ENCODE measurements around the gene BRD3.

Gene BRD3

GRCh38 chr9:134010310-134011173 lies 57.3 kb downstream of the BRD3 start:
- DNase-seq, result no peak

DNA sequence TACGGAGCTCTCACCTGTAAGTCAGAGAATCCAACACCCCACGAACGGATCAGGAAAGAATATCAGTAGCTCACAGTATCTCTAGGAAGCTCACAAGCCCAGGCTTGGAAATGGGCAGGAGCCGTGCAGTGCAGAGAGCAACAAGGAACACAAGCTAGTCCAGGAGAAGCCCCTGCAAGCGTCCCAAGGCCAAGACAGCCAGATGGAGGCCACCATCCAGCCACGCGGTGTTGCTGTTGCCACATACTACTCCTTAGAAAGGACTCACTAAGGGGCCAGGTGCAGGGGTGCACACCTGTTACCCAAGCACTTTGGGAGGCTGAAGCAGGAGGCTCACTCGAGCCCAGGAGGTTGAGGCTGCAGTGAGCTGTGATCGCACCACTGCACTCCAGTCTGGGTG lies 60.3 kb downstream of the BRD3 start:
- DNase-seq, result no peak

- DNase-seq, result no peak
Observed at GRCh38 chr9:134007150-134007549, 60.7 kb downstream of the BRD3 start.

- no peak for DNase-seq
Observed at GRCh38 chr9:134005381-134005780, 62.4 kb downstream of the BRD3 start.

DNA sequence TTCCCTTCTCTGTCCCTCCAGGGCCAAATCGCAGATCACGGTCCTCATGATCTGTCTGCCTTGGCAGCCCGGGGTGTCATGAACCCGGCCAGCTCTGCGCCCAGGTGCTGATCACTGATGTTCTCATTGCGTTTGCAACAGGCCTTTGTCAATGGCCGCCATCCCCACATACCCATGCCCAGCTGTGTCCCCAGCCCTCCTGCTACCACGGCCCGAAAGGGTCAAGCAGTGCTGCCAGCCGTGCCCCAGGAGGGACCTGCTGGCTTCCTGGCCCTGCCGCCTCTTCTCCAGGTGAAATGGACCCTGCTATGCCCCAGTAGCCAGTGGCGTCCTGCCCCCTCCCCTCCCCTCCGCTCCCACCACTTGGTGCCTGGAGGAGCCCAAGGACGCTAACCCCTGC lies 62.9 kb downstream of the BRD3 start:
- DNase-seq, result no peak

DNA sequence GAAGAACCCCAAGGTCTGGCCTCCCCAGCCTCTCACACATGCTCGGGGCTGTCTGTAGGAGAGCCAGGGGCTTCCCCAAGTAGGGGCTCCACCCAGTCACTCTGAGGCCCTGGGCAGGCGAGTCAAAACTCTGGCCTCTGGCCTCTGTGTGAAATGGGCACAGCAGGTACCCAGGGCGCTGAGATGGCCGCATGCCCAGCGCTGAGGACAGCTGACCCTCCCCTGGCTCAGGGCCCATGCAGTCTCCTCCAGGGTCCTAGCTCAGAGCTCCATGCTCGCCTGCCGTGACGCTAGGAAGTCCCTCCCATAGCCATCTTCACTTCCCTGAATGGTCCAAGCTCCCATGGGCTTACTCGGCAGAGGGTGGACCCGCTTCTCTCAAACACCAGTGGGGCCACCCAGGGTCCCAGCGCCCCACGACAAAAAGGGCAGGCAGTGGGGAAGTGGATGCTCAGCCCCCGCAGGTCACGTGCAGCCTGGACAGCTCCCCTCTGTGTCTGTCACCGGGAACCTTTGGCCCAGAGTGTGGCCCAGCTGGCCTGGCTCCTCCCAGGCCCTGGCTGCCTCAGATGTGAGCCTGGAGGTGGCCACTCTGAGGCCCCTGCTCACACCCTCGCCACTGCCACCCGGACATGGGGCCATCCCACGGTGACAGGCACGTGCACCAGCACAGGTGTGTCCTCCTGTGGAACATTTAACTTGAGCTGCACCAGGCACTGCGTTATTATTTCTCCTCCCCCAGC lies 63.5 kb downstream of the BRD3 start:
- no peak for DNase-seq

DNA sequence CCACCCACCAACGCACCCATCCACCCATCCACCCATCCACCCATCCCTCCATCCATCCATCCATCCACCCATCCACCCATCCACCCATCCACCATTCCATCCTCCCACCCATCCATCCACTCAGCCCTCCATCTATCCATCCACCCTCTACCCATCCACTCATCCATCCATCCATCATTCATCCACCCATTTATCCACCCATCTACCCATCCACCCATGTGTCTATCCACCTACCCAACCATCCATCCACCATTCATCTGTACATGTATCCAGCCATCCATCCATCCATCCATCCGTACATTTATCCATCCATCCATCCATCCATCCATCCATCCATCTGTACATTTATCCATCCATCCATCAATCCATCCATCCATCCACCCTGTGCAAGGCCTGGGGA lies 64.6 kb downstream of the BRD3 start:
- no peak for DNase-seq

GRCh38 chr9:134002796-134003195 lies 65.0 kb downstream of the BRD3 start:
- DNase-seq, result no peak

DNA sequence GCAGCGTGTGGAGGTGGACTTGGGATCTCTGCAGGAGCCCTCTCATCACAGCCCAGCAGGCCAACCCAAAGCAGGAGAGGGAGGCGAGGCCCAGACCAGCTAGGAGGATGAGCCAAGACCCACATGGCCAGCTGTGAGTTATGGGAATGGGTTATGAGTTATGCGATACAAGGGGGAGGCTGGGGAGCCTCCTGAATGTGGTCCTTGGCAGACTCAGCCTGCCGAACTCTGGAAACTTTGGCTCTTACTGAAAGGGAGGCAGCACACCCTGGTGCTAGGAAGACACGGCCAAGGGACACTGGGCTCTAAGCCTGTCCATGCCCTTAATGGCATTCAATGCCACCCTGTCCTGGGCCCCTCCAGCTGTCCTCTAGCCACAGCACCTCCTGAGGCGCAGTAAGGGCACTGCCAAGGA lies 68.0 kb downstream of the BRD3 start:
- no peak for DNase-seq

DNA sequence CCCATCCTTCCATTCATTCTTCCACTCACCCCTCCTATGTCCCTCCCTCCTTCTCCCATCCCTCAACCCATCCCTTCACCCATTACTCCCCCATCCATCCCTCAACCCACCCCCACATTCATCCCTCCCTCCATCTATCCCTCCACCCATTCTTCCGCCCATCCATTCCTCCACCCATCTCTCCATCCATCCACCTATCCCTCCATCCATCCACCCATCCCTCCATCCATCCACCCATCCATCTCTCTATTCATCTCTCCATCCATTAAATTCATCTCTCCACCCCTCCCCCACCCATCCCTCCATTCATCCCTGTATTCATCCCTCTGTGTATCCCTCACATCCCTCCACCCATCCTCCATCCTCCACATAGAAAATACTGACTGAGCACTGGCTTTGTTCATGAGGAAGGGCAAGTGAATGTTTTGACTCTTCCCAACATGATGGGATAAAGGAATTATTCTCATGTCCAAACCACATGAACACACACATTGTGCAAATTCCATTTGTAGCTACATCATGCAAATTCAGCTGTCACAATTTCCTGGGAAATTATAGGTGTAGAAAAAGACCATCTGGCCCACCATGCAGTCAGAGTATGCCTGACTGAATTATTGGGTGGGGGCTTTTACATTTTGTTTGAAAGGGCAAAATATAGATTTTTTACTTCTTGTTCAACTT lies 68.8 kb downstream of the BRD3 start:
- no peak for DNase-seq

GRCh38 chr9:133997584-133997983 lies 70.2 kb downstream of the BRD3 start:
- no peak for DNase-seq

DNA sequence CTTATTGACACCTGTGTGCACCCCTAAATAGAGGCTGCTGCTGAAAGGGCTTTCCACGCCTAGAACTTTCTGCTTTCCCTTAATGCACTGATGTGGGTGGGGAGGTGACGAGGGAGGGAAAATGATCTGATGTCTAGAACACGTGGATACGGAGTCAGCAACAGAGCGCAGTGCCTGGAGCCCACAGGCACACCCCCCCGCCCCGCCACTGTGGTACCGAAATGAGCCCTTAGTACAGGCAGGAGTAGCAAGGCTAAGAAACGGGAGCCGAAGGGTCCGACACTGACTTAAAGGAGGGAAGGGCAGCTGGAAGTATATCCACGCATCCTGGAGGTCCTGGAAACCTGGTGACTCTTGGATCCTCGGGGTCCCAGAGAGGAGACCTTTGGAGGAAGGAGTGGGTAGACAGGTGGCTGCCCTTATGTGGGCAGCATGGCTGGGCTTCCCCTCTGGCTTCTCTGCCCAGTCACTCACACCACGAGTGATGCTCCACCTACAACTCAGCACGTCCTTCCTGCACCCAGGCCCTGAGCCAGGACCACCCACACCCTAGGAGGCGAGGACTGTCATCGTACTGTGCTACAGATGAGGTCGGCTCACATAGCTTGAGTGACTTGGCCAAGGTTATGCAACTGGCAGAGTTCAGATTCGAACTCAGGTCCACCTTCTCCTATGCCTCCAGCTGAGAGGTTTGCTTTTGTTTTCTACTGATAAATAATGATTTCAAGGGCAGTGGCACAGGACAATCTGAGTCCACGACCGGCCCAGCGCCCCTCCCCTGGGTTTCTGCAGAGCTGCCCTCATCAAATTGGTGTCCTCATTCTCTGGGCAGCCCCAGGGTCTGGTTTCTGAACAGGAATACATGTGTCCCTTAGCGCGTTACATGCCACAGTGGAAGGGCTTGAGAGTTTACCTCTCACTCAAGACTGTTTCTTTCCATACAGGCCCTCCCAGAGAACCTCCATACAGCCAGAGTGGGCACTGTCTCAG lies 71.0 kb downstream of the BRD3 start:
- DNase-seq, result no peak

DNA sequence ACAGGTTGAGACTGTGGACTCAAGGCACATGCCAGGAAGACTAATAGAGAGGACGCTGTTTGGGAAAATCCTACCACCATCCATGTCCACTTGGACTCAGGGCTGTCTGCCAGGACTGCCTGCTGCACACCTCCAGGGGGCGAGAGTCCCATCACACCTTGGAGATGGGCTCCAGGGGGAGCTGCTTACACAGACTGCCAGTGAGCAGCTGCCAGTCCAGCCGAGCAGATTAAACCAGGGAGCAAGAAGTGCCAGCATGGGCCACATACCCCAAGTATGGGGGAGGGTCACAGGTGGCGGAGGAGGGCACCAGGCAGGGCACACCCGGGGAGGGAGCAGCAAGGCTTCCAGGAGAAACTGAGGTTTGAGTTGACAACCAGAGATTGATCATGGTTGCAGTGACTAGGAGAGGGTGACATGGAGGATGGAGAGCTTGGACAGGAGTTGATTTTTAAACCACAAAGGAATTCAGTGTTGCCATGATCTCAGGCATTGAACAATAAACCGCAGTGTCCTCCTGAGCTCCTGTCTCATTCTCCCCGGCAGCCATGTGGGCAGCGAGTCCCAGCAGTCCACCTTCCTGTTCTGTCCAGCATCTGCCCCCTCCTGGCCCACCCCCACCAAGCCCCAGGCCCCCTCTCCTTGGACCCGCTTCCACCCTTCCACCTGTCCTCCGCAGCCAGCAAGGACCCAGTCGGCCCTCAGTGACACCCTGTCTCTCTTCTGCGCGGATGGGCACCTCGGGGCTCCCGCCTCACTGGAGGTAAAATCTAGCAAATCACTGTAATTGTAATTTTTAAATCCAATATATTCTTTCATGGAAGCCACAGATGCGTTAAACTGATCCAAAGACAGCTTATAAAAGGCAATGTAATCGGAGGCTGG lies 72.6 kb downstream of the BRD3 start:
- DNase-seq, result no peak

- peak; percentile 24 for DNase-seq
Observed at GRCh38 chr9:133994353-133995011, 73.3 kb downstream of the BRD3 start.

DNA sequence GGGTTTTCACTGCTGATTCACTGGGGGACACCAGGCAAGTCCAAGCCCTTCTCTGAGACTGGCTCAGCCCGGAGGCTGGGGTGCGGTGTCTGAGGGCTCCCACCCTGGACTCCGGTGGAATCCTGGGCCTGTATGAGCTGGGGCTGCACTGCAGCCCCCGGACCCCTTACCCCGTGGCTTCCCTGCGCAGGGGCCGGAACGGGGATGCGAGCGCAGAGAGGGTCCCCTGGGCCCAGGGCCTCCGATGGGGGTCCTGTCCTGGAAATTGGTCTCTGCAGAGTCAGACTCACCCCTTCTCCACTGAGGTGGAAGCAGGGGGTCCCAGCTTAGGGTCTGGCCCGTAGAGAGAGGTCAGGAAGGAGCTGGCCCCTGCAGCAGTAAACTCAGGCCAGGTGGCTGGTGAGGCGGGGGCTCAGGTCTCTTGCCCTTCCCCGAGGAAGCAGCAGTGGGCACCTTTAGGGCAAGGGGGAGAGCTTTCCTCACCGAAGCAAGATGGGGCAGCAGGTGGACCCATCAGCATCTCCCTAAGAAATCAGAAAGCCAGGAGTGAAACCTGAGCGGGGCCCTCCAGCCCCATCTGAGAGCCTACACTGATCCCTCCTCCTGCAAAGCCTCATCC lies 74.1 kb downstream of the BRD3 start:
- DNase-seq, result no peak

DNA sequence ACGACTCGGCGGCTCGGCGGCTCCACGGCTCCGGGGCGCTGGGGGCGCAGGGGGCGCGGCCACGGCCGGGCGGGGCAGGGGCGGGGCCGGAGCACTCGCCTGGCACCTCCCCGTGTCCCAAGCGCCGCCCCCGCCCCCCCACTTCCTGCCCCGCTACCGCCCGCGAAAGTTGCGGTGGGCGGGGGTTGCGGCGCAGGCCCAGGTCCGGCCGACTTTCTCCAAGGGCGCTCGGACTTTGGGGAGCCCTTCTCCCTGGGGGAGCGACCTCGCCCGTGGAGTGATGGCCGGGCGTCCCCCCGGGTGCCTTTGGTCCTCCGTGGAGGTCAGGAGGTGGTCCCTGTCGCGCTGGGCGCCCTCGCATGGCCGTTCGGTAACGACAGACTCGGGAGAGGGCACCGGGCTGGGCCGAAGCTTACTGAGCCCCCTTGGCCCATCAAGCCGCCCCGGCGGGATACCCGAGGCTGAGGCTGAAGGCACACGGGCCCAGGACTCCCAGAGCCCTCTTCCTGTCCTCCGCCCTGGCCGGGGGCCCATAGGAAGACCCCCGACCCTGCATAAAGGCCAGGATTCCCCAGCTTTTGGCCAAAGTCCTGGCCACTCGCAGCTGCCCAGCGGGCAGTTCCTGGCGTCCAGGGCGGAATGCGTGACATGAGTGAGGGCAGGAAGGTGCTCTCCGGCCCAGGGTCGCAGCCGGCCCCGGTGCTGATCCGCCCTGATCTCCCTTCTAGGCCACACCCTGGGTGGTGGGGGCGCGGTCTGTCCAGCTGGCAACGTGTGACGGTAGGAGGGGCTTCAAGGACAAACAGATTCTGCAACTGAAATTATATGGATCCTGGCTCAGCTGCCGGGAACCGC lies 74.8 kb downstream of the BRD3 start:
- DNase-seq, result peak; percentile 67

GRCh38 chr9:133991964-133992779 lies 75.7 kb downstream of the BRD3 start, which contains the start of gene VAV2:
Gene VAV2, minus strand, starts transcription at chr9:133992324. Its CDS starts 46 bp downstream, at chr9:133992278.
- DNase-seq, result no peak

- no peak for DNase-seq
Observed at GRCh38 chr9:133991214-133991921, 76.5 kb downstream of the BRD3 start.

Data from NCI-H2227 treated with DMSO at 0.1 percent for 48 hours (cell line).